ENCODE results near the gene MED20.

Gene MED20

DNA sequence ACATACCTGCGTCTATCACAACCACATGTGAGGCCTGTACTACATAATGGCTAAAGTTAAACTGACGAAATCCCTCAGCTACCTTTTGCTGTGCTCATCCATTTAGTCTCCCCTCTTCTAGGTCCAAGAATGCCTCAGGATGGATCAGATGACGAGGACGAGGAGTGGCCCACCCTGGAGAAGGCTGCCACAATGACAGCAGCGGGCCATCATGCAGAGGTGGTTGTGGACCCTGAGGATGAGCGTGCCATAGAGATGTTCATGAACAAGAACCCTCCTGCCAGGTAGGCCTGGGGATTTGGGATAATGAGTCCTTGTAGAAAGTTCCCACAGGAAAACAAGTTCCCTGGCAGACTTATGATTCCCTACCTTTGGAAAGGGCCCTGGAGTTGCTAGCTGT, 6.3 kb upstream of the MED20 start:
- in situ Hi-C loops (cut with MboI; ENCODE audit: low pct_unique_long_range_greater_than_20kb, low sequenced_read_pairs), result loop anchor here (25.0 kb wide), 1 partner anchor 110 kb away; no protein-coding TSS in a partner anchor
- no peak for DNase-seq

DNA sequence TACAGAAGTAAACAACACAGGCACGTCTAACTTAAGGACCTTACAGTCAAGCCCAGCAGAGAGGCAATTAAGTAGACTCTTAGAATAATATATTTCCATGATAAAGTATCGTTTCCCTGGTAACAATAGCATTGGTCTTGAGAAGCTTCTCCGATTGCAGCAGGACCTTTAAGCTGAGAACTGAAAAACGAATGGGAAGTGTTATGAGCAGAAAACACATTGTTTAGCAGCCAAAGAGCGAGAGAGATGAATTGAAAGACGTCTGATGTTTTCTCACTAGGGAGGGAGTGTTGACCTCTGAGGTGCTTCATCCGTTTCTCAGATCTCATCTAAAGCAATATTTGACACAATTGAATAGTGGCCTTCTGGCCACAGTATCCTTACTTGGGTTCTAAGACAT, 1.2 kb upstream of the MED20 start:
- DNase-seq, result no peak
- in situ Hi-C loops (cut with MboI; ENCODE audit: low pct_unique_long_range_greater_than_20kb, low sequenced_read_pairs), result no loop called here

GRCh38 chr6:41921712-41921998, 716 bp upstream of the MED20 start:
- no peak for DNase-seq
- in situ Hi-C loops (cut with MboI; ENCODE audit: low pct_unique_long_range_greater_than_20kb, low sequenced_read_pairs), result no loop called here

- in situ Hi-C loops (cut with MboI; ENCODE audit: low pct_unique_long_range_greater_than_20kb, low sequenced_read_pairs), result no loop called here
- DNase-seq, result no peak
These were observed 3.4 kb downstream of the MED20 start for GRCh38 chr6:41917528-41917927.

DNA sequence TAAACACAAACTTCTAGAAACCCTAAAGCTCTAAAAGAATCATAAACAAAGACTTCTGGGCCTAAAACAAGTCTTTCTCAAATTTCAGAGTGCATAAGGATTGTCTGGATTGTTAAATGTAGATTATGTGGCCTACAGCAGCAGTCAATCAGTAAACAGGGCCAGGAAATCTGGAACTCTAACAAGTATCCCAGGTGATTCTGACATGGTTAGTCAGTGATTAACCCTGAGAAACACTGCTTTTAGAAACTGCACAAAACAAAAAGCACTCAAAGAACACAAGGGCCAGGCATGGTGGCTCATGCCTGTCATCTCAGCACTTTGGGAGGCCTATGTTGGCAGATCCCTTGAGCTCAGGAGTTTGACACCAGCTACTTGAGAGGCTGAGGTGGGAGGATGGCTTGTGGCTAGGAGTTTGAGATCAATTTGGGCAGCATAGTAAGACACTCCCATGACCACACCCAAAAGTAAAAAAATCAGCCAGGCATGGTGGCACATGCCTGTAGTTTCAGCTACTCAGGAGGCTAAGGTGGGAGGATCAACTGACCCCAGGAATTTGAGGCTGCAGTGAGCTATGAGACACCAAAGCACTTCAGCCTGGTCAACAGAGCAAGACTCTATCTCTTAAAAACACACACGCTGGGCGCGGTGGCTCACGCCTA, 5.9 kb downstream of the MED20 start:
- DNase-seq, result no peak
- in situ Hi-C loops (cut with MboI; ENCODE audit: low pct_unique_long_range_greater_than_20kb, low sequenced_read_pairs), result no loop called here

GRCh38 chr6:41914343-41914742, 6.6 kb downstream of the MED20 start:
- no peak for DNase-seq
- in situ Hi-C loops (cut with MboI; ENCODE audit: low pct_unique_long_range_greater_than_20kb, low sequenced_read_pairs), result no loop called here

GRCh38 chr6:41909727-41910126, 11.2 kb downstream of the MED20 start:
- in situ Hi-C loops (cut with MboI; ENCODE audit: low pct_unique_long_range_greater_than_20kb, low sequenced_read_pairs), result no loop called here
- DNase-seq, result no peak

DNA sequence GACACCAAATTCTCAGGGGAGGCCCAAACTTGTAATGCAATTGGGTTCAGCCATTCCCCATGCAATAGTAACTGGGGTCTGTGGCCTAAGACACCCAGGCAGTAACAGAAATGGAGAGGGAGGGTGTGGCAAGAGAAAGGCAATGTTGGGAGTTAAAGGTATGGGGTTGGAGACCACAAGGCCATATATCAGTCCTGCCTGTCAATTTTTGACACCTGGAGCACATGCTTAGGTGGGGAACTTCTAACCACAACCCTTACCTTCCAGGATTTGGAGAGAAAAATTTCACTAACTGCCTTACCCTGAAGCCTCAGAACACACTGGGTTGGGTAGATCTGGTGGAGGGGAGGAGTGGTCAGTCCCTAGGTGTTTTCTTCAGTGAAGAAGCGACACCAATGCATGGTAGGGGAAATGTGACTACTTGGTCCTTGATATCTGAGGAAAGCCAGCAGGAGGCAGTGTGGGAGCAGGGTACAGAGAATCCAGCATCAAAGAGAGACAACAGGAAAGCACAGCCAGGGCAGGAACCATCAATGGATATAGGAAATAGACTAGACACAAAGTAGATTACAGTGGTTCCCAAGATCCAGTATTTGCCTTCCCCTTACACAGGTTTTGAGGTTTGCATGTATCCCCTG, 18.9 kb downstream of the MED20 start:
- DNase-seq, result peak; percentile 75
- in situ Hi-C loops (cut with MboI; ENCODE audit: low pct_unique_long_range_greater_than_20kb, low sequenced_read_pairs), result no loop called here

DNA sequence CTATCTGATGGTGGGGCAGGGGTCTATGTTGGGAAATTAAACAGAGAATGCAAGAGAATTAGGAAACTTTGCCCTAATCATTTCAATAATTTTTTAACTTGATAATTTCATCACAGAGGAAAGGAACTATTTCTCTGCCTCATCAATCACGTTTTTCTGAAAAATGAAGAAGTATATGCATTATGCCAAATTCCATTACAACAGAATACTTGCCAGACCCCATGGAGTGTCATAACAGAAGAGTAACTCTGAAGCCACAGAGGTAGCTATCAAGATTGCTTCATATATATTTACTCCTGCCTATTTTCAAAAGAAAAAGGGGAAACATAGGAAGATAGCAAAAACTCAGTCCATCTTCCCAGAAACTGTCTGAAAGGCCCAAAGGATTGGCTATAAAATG, 20.1 kb downstream of the MED20 start:
- in situ Hi-C loops (cut with MboI; ENCODE audit: low pct_unique_long_range_greater_than_20kb, low sequenced_read_pairs), result no loop called here
- no peak for DNase-seq

GRCh38 chr6:41896281-41896680, 24.7 kb downstream of the MED20 start:
- no peak for DNase-seq
- in situ Hi-C loops (cut with MboI; ENCODE audit: low pct_unique_long_range_greater_than_20kb, low sequenced_read_pairs), result no loop called here

DNA sequence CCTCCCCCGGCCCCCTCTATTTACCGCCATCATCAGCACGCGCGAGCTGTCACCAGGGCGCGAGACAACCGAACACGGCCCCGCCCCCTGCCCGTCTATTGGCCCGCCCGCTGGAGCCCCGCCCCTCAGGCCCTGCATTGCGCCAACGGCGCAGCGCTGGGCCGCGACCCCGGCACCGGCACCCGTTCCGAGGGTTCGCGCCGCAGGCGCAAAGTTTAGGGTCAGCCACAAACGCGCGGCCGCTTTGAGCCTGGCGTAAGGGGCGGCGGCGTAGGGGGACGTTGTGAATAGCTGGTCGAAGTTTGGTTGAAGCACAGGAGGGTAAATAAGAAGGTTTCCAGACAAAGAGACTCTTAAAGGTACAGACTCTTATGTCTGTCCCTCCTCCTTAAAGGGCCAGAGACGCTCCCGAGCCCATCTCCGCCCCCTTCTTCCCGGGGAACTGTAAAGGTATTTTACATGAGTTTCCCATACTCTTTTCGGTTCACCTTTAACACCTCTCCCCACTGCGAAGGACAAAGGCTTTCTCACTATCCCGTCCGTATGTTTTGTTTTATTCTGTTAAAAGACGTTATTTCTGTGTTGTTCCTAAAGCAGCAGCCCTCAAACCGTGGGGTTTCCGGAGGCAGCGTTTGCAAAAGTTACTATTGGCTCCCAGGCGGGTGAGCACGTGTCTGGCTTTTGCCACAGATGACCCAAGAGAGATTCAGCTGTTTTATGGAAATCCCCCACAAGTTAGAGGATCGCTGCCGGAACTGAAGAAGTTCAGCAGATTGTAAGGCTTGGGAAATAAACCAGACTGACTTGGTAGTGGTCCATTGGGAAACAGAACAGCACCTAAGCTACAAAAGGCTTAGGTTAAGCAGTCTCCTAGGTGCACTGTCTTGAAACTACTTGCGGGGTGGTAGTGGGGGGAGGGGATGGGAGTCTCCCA, 25.4 kb downstream of the MED20 start, which contains the start of gene USP49:
TSS of gene USP49 (minus strand) at position 76 of the 934 bp plus-strand sequence. CDS start 88,392 bp downstream, outside the sequence.
- DNase-seq, result peak; percentile 91
- in situ Hi-C loops (cut with MboI; ENCODE audit: low pct_unique_long_range_greater_than_20kb, low sequenced_read_pairs), result no loop called here

DNA sequence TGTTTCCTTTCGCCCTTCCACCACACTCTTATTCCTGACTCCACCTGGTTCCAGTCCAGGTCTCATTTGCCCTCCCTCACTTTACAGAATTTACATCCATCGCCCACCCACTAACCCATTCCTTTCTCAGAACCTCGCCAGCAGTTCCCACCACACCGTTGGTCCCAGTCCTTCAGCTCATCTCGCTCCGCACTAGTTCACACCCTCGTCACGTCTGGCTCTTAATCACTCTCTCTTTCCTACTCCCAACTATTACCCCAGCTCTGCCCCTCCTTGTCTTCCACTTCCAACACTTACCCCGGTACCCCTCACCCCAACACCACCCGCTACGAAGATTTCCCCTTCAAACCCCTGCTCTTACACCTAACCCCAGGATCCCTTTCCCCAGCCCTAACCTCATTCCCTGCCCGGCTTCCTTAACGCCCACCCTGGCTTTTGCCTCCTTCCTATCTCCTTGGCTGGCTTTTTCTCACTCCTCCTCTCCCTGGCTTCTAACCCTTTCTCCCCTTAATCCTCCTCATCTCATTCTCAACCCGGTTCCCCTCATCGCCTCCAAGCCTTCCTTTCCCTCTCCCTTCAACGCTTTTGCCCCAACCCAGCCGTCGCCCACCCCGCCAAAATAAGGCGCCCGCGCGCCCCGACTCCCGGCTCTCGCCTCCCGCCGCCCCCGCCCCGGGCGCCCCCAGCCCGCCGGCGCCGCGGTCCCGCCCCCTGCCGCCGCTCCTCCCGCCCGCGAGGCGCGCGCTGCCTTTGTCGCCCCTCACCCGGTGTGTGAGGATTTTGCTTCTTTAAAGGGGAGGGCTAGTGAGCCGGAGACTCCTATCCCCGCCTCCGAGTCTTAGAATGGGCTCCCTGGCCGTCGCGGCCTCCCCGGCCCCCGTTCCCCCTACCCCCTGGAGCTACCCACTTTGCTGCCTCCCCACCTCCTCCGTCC, 26.3 kb downstream of the MED20 start:
- no peak for DNase-seq
- in situ Hi-C loops (cut with MboI; ENCODE audit: low pct_unique_long_range_greater_than_20kb, low sequenced_read_pairs), result no loop called here

DNA sequence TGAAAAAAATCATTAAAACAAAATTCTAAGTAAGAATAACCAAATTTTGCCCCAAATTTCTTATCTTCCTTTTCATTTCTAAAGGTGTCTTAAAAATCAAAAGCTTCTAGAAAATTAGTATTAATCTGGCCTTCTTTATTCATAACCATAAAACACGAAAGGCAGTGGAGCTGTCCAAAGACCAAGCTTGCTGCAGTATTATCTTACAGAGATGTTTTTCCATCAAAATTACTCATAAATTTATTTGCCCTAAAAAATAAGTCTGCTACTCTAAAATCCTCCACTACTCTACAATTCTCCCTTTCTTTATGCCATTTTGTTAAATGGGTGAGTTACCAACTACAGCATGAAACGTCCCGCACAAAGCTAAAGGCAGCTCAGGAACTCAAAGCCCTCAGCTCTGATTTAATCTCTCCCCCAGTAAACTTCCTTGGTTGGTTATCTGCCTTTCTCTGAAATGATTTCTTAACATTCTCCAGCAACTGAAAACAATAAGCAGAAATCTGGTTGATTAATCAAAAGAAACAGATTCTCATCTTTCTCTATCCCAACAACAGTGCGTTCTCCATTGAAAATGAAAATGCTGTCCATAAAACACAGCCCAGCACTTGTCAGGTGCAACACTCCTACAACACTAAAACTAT, 27.9 kb downstream of the MED20 start:
- in situ Hi-C loops (cut with MboI; ENCODE audit: low pct_unique_long_range_greater_than_20kb, low sequenced_read_pairs), result no loop called here
- DNase-seq, result no peak

- no peak for DNase-seq
- in situ Hi-C loops (cut with MboI; ENCODE audit: low pct_unique_long_range_greater_than_20kb, low sequenced_read_pairs), result no loop called here
These were observed 33.6 kb downstream of the MED20 start for GRCh38 chr6:41887331-41887751.

DNA sequence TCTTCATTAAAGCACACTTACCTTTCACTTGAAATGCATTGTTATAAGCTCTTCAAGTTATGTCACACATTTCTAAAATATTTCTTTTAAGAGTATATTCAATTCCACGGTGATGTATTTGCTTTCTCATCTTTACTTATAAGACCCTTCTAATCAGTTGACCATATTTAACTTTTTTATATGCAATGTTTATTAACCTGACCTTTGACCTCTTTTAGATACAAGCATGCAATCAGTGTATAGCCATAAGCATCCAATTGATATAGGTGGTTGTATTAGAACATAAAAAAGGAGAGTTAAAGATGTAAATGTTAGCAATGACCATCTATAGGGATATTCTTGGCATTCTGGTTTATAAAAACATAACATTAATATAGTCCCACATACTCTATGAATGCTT, 35.0 kb downstream of the MED20 start:
- in situ Hi-C loops (cut with MboI; ENCODE audit: low pct_unique_long_range_greater_than_20kb, low sequenced_read_pairs), result no loop called here
- no peak for DNase-seq

DNA sequence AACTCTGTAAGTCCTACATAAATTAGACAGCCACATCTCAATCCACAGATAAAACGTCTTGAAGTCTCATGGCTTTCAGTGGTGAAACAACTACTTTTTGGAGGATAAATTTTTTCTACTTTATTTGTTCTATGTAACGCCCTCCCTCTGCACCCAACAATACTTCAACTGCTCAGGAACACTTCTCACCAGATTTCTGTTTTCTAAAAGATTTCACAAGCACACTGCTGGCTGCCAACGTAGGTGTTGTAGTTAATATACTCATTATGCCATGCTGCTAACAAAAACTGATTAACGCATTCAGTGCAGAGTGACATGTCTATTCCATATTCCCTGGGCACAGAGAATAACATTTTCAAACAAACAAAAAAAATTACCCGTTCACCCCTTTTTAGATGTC, 36.0 kb downstream of the MED20 start:
- DNase-seq, result no peak
- in situ Hi-C loops (cut with MboI; ENCODE audit: low pct_unique_long_range_greater_than_20kb, low sequenced_read_pairs), result no loop called here

- no peak for DNase-seq
These were observed 39.4 kb downstream of the MED20 start for GRCh38 chr6:41881506-41881905.

DNA sequence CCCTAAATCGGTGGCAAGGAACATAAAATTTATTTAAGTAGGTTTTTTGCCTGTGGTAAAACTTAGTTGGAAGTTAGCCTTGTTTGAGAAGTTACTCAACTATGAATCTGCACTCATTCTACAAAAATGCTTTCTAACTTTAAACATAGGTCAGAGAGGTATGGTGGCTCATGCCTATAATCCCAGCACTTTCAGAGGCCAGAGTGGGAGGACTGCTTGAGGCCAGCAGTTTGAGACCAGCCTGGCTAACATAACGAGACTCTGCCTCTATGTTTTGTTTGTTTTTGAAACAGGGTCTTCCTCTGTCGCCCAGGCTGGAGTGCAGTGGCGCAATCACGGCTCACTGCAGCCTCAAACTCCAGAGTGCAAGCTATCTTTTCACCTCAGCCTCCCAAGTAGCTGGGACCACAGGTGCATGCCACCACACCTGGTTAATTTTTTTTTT, 42.0 kb downstream of the MED20 start:
- in situ Hi-C loops (cut with MboI; ENCODE audit: low pct_unique_long_range_greater_than_20kb, low sequenced_read_pairs), result no loop called here
- no peak for DNase-seq

More at GRCh38 chr6:41881506-41881905, 39.4 kb downstream of the MED20 start:
- in situ Hi-C loops (cut with MboI; ENCODE audit: low pct_unique_long_range_greater_than_20kb, low sequenced_read_pairs), result no loop called here

- in situ Hi-C loops (cut with MboI; ENCODE audit: low pct_unique_long_range_greater_than_20kb, low sequenced_read_pairs), result no loop called here
- no peak for DNase-seq
These were observed 42.7 kb downstream of the MED20 start for GRCh38 chr6:41878246-41878645.
